SK-N-SH (cell line): Measurements from ENCODE around the gene EPB41L5. TPM values are rescaled to one million over a fixed set of nuclear protein-coding genes. Genes with fewer than 3 reads are reported as not detected.

ENCODE experiments used
- CTCF ChIA-PET: fragments of 300-600, 350-600 bp; formaldehyde crosslinking; extraction: SDS; loops from one replicate; lab custom pipeline; 2021; lab: Yijun Ruan, JAX
- POLR2A ChIA-PET: fragments of 350-600 bp; sonication (Branson Sonifier 250); formaldehyde crosslinking; extraction: SDS; loops from one replicate; lab custom pipeline; 2020; ENCODE audit warnings: antibody characterized with exemption, inconsistent platforms; lab: Yijun Ruan, JAX
- DNase-seq: peaks from one replicate; pipeline ENCODE4 v3.0.0; 2012
- H2AFZ ChIP-seq: fragments of 200-600 bp; sonication (generic); 2 replicates; pipeline ENCODE4 v1.8.1; 2016; ENCODE audit warnings: antibody characterized with exemption, mild to moderate bottlenecking, low read depth
- H3F3A ChIP-seq: fragments of 200-600 bp; sonication (generic); replicated peaks from 2 replicates; pipeline ENCODE3; 2016; ENCODE audit warnings: antibody characterized with exemption, mild to moderate bottlenecking; ENCODE audit not compliant: insufficient read depth
- H3K27ac ChIP-seq, 2 experiments: fragments of 200-500 bp in 1 of 2; fragments of 200-600 bp in 1 of 2; sonication (Bioruptor generic) in 1 of 2; sonication (generic), shearing (Covaris generic) in 1 of 2; 2 replicates each; pipeline versions ENCODE4 v1.5.1 to v1.6.1; 2014 to 2016; ENCODE audit warnings: low read depth in 2 of 2, inconsistent platforms in 1 of 2, low read length in 1 of 2, mild to moderate bottlenecking in 1 of 2, mixed read lengths in 1 of 2
- H3K27me3 ChIP-seq: fragments of 200-600 bp; sonication (generic), shearing (Covaris generic); 2 replicates; pipeline ENCODE4 v1.6.1; 2016; ENCODE audit warnings: mixed run types; ENCODE audit not compliant: insufficient read depth
- H3K36me3 ChIP-seq, 2 experiments: fragments of 200-500 bp in 1 of 2; fragments of 200-600 bp in 1 of 2; sonication (Bioruptor generic) in 1 of 2; sonication (generic) in 1 of 2; replicated peaks in 1 of 2; 2 replicates each; pipeline versions ENCODE3 to v1.5.1; 2014 to 2016; ENCODE audit warnings: low read length in 1 of 2, mild to moderate bottlenecking in 1 of 2; ENCODE audit not compliant: insufficient read depth in 2 of 2, control insufficient read depth in 1 of 2
- H3K4me1 ChIP-seq, 2 experiments: fragments of 200-500 bp in 1 of 2; fragments of 200-600 bp in 1 of 2; sonication (Bioruptor generic) in 1 of 2; sonication (generic), shearing (Covaris generic) in 1 of 2; 2 replicates each; pipeline versions ENCODE4 v1.5.1 to v1.6.1; 2014 to 2016; ENCODE audit warnings: low read depth in 1 of 2, low read length in 1 of 2, mixed run types in 1 of 2; ENCODE audit not compliant: insufficient read depth in 2 of 2, control insufficient read depth in 1 of 2
- H3K4me2 ChIP-seq: fragments of 200-600 bp; sonication (generic), shearing (Covaris generic); 2 replicates; pipeline ENCODE4 v1.6.1; 2017; ENCODE audit warnings: mixed run types
- H3K4me3 ChIP-seq, 2 experiments: fragments of 200-500 bp in 1 of 2; fragments of 200-600 bp in 1 of 2; sonication (Bioruptor generic) in 1 of 2; sonication (generic), shearing (Covaris generic) in 1 of 2; 2 replicates each; pipeline versions ENCODE4 v1.5.1 to v1.8.1; 2014 to 2016; ENCODE audit warnings: low read depth in 2 of 2, inconsistent platforms in 1 of 2, low read length in 1 of 2, mild to moderate bottlenecking in 1 of 2, mixed read lengths in 1 of 2, moderate library complexity in 1 of 2
- H3K79me2 ChIP-seq: fragments of 200-600 bp; sonication (generic); 2 replicates; pipeline ENCODE4 v1.8.1; 2017; ENCODE audit warnings: mild to moderate bottlenecking; ENCODE audit not compliant: insufficient read depth
- H3K9ac ChIP-seq: fragments of 200-600 bp; sonication (generic); 2 replicates; pipeline ENCODE4 v1.6.1; 2017; ENCODE audit warnings: mixed run types
- H3K9me2 ChIP-seq: fragments of 200-600 bp; sonication (generic); 2 replicates; pipeline ENCODE4 v1.6.1; 2017; ENCODE audit warnings: mixed run types
- H3K9me3 ChIP-seq: fragments of 200-600 bp; sonication (generic); 2 replicates; pipeline ENCODE4 v1.6.1; 2017; ENCODE audit warnings: mixed run types, mild to moderate bottlenecking, moderate library complexity
- H4K20me1 ChIP-seq: fragments of 200-600 bp; sonication (generic); 2 replicates; pipeline ENCODE4 v1.6.1; 2017; ENCODE audit warnings: mild to moderate bottlenecking, mixed run types; ENCODE audit not compliant: insufficient read depth
- EP300 ChIP-seq, 2 experiments: IDR thresholded peaks; 2 replicates each; pipeline versions ENCODE4 v1.4.0 to v1.6.1; 2012; ENCODE audit warnings: borderline replicate concordance in 1 of 2, low read depth in 1 of 2, low read length in 1 of 2
- FOSL2 ChIP-seq: IDR thresholded peaks from 2 replicates; pipeline ENCODE4 v1.4.0; 2012; ENCODE audit warnings: low read depth, mild to moderate bottlenecking, moderate library complexity, borderline replicate concordance
- FOXJ3 ChIP-seq: sonication (generic); formaldehyde crosslinking; IDR thresholded peaks from 2 replicates; pipeline ENCODE4 v1.5.1; 2020; ENCODE audit warnings: mild to moderate bottlenecking, missing genetic modification reagents
- FOXM1 ChIP-seq: IDR thresholded peaks from 2 replicates; pipeline ENCODE4 v1.4.0; 2012; ENCODE audit warnings: low read depth, mild to moderate bottlenecking
- GATA2 ChIP-seq: sonication (generic); formaldehyde crosslinking; IDR thresholded peaks from 2 replicates; pipeline ENCODE4 v1.5.0; 2020; ENCODE audit warnings: mild to moderate bottlenecking, missing genetic modification reagents
- JUND ChIP-seq: IDR thresholded peaks from 2 replicates; pipeline ENCODE4 v1.4.0; 2012
- MEF2A ChIP-seq: IDR thresholded peaks from 2 replicates; pipeline ENCODE4 v1.4.0; 2012; ENCODE audit warnings: low read depth, borderline replicate concordance
- MXI1 ChIP-seq: IDR thresholded peaks from 2 replicates; pipeline ENCODE4 v1.6.1; 2012; ENCODE audit warnings: mild to moderate bottlenecking, low read depth, low read length, improper control_type of control experiment
- NFIC ChIP-seq: IDR thresholded peaks from 2 replicates; pipeline ENCODE4 v1.4.0; 2012; ENCODE audit warnings: borderline replicate concordance
- NRF1 ChIP-seq: IDR thresholded peaks from 2 replicates; pipeline ENCODE4 v1.6.1; 2012; ENCODE audit warnings: low read depth, mild to moderate bottlenecking, low read length
- POLR2AphosphoS5 ChIP-seq: IDR thresholded peaks from 2 replicates; pipeline ENCODE4 v1.6.1; 2012; ENCODE audit warnings: low read depth, low read length
- RCOR1 ChIP-seq: fragments of 150-350 bp; IDR thresholded peaks from 2 replicates; pipeline ENCODE4 v1.6.1; 2017; ENCODE audit warnings: antibody characterized with exemption, low read length
- RFX5 ChIP-seq: IDR thresholded peaks from 2 replicates; pipeline ENCODE4 v1.6.1; 2012; ENCODE audit warnings: mild to moderate bottlenecking, improper control_type of control experiment, low read length
- SIN3A ChIP-seq: IDR thresholded peaks from 2 replicates; pipeline ENCODE4 v1.6.1; 2012; ENCODE audit warnings: low read depth, mild to moderate bottlenecking, low read length, moderate library complexity, borderline replicate concordance
- SMC3 ChIP-seq: IDR thresholded peaks from 2 replicates; pipeline ENCODE4 v1.6.1; 2012; ENCODE audit warnings: low read depth, low read length, improper control_type of control experiment
- TAF1 ChIP-seq: IDR thresholded peaks from 2 replicates; pipeline ENCODE4 v1.6.1; 2012; ENCODE audit warnings: low read depth, mild to moderate bottlenecking, low read length, moderate library complexity, borderline replicate concordance
- TEAD4 ChIP-seq: IDR thresholded peaks from 2 replicates; pipeline ENCODE4 v1.4.0; 2012; ENCODE audit warnings: mild to moderate bottlenecking, borderline replicate concordance; ENCODE audit not compliant: insufficient read depth
- YY1 ChIP-seq: IDR thresholded peaks from 2 replicates; pipeline ENCODE4 v1.4.0; 2012; ENCODE audit warnings: low read depth, mild to moderate bottlenecking
- WGBS: methylation state at CpG from one replicate; pipeline ENCODE4 v1.1.6; 2017; ENCODE audit warnings: low lambda C conversion rate; 5-methylcytosine and 5-hydroxymethylcytosine counted together
- polyA plus RNA-seq, 3 experiments: library from polyadenylated mRNA; depleted of rRNA; stranded (reverse); fragments of >200 nt; gene quantifications; 2 replicates each; pipeline ENCODE4 v1.2.3, GENCODE V29; 2012
- TF ChIP-seq, protein P1 (sequence below): fragments of 200-600 bp; sonication (generic); IDR thresholded peaks from 2 replicates; pipeline ENCODE4 v1.6.1; 2017; ENCODE audit warnings: antibody characterized with exemption, mild to moderate bottlenecking, moderate library complexity
- TF ChIP-seq, protein P2 (sequence below): IDR thresholded peaks from 2 replicates; pipeline ENCODE4 v1.4.0; 2012; ENCODE audit warnings: low read depth
- TF ChIP-seq, protein P3 (sequence below): fragments of 150-350 bp; IDR thresholded peaks from 2 replicates; pipeline ENCODE4 v1.6.1; 2017; ENCODE audit warnings: antibody characterized with exemption, low read length, low read depth, borderline replicate concordance

Gene EPB41L5
- polyA plus RNA-seq, 1 of the 3 experiments (the other 2 are of a cell fraction), result 5.3 TPM

DNA sequence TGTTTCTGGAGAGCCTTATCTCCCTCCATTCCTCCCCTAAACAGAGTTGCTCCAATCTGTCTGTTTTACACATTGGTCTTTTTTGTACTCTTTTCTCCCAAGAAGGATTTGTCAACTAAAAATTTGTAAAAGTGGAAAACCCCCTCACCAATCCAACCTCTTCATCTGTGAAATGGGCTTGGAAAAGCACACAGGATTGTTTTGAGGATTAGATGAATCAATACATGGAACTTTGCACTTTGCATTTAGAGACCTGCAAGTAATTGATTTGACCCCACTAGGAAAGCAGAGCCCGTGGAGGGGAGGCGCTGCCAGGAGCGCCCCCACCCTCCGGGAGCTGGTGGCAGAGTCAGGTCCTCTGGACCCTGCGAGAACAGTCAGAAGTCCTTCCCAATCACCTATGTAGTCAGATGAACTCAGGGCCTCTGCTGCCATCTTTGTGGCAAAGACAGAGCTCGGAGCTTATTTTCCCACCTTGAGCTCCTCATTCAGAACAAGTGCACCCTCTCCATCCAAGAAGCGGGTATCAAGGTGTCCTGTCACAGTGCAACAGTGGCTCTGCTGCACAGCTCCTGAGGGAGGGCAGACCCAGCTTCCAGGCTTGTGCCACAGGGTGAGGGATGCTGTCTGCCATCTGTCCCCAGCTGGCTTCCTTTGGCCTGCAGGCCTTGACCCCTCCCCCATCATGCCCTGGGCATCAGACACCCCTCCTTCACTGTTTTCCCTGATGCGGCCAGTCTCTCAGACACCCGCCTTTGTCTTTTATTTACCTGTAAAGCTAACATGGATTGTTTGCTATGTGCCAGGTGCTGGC lies 212.1 kb downstream of the EPB41L5 start:
- Histone ChIP-seq H3K79me2 (peaks cover 23% of the 10 kb centered on the region), H3K4me2 (no peak overlapping the region), H3K4me3 (no peak overlapping the region), H3K4me1 (peaks cover 23 to 33% of the 10 kb centered on the region in 2 experiments; a peak in 3 of 4 replicates), H3K36me3 (peaks cover 5 to 20% of the 10 kb centered on the region in 2 experiments)
- no peak for DNase-seq
- CTCF ChIA-PET, result interaction anchor here (1.0 to 1.1 kb wide), 3 partner anchors 88 to 472 kb away, joined by 3 to 7 read pairs (median 5); no protein-coding TSS in a partner anchor
- no peak for TF ChIP-seq RCOR1
- no peak for TF ChIP-seq EP300 (IDR thresholded peaks at IDR 0.05; ENCODE audit: borderline replicate concordance in 1 of 2, low read depth in 1 of 2, low read length in 1 of 2)
- no peak for TF ChIP-seq NRF1
- TF ChIP-seq FOXM1, result no peak
- no peak for TF ChIP-seq FOXJ3 (CRISPR knock-in tag)
- no peak for TF ChIP-seq SMC3
- no peak for TF ChIP-seq YY1
- no peak for TF ChIP-seq JUND
- no peak for TF ChIP-seq NFIC
- TF ChIP-seq GATA2, result no peak
- no peak for TF ChIP-seq TEAD4
- TF ChIP-seq, all 33 proteins: peak for 0
- Histone ChIP-seq H3K27ac (no peak overlapping the region), H2AFZ (no peak overlapping the region), H3K9ac (no peak overlapping the region), H3F3A (no peaks in the 10 kb centered on the region), H4K20me1 (no peaks in the 10 kb centered on the region), H3K9me3 (no peaks in the 10 kb centered on the region), H3K27me3 (no peaks in the 10 kb centered on the region), H3K9me2 (no peaks in the 10 kb centered on the region)
- POLR2A ChIA-PET, result no interaction called here
- 97% methylated on average over 5 of the region's 9 CpGs for WGBS

DNA sequence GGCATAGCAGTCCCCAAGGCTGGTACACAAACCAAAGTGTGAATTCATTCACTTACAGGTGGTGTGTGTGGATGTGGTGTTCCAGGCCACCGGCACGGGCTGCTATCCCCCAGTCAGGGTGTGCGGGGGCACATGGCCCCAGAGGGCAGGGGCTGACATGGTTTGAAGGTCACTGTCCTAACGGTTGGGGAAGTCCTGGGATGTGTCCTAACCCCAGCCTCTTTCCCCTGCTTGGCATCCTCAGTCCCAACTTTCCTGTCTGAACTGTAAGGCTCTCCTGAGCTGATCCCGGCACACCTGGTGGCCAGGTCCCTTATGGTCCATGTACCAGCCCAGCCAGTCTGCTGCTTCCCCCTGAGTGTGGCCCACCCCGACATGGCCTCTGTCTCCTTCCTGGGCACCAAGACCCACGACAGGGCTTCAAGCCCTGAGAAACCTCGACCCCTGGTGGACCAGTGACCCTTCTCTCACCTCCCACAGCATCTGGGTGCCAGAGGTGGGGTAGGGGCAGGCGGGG lies 212.7 kb downstream of the EPB41L5 start:
- Histone ChIP-seq H2AFZ (no peak overlapping the region), H3K4me1 (peaks cover 23 to 33% of the 10 kb centered on the region in 2 experiments; a peak in 3 of 4 replicates)
- CTCF ChIA-PET, result interaction anchor here (1.0 to 1.1 kb wide), 3 partner anchors 87 to 473 kb away, joined by 3 to 7 read pairs (median 5); no protein-coding TSS in a partner anchor
- TF ChIP-seq JUND, result no peak
- TF ChIP-seq NRF1, result no peak
- TF ChIP-seq MEF2A, result no peak
- TF ChIP-seq, protein P1, sequence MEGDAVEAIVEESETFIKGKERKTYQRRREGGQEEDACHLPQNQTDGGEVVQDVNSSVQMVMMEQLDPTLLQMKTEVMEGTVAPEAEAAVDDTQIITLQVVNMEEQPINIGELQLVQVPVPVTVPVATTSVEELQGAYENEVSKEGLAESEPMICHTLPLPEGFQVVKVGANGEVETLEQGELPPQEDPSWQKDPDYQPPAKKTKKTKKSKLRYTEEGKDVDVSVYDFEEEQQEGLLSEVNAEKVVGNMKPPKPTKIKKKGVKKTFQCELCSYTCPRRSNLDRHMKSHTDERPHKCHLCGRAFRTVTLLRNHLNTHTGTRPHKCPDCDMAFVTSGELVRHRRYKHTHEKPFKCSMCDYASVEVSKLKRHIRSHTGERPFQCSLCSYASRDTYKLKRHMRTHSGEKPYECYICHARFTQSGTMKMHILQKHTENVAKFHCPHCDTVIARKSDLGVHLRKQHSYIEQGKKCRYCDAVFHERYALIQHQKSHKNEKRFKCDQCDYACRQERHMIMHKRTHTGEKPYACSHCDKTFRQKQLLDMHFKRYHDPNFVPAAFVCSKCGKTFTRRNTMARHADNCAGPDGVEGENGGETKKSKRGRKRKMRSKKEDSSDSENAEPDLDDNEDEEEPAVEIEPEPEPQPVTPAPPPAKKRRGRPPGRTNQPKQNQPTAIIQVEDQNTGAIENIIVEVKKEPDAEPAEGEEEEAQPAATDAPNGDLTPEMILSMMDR, result no peak
- TF ChIP-seq, protein P2, sequence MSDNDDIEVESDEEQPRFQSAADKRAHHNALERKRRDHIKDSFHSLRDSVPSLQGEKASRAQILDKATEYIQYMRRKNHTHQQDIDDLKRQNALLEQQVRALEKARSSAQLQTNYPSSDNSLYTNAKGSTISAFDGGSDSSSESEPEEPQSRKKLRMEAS, result no peak
- TF ChIP-seq FOSL2, result no peak
- TF ChIP-seq TAF1, result no peak
- TF ChIP-seq SMC3, result no peak
- no peak for TF ChIP-seq FOXM1
- TF ChIP-seq SIN3A, result no peak
- no peak for TF ChIP-seq MXI1
- no peak for TF ChIP-seq POLR2AphosphoS5
- TF ChIP-seq, protein P3, sequence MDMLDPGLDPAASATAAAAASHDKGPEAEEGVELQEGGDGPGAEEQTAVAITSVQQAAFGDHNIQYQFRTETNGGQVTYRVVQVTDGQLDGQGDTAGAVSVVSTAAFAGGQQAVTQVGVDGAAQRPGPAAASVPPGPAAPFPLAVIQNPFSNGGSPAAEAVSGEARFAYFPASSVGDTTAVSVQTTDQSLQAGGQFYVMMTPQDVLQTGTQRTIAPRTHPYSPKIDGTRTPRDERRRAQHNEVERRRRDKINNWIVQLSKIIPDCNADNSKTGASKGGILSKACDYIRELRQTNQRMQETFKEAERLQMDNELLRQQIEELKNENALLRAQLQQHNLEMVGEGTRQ, result no peak
- no peak for TF ChIP-seq NFIC
- no peak for TF ChIP-seq RFX5

More for the DNA sequence above, 212.7 kb downstream of the EPB41L5 start:
- no peaks in the 10 kb centered on the region for H3F3A ChIP-seq
- H3K4me2 ChIP-seq, result no peak overlapping the region
- DNase-seq, result no peak
- no peaks in the 10 kb centered on the region for H3K9me2 ChIP-seq
- H3K9ac ChIP-seq, result no peak overlapping the region
- peaks cover 5 to 16% of the 10 kb centered on the region in 2 experiments for H3K36me3 ChIP-seq
- 96% methylated on average over 5 of the region's 9 CpGs for WGBS
- H4K20me1 ChIP-seq, result no peaks in the 10 kb centered on the region
- H3K27ac ChIP-seq, result no peak overlapping the region
- POLR2A ChIA-PET, result no interaction called here
- no peaks in the 10 kb centered on the region for H3K9me3 ChIP-seq
- H3K4me3 ChIP-seq, result no peak overlapping the region
- H3K79me2 ChIP-seq, result peaks cover 22% of the 10 kb centered on the region
- no peaks in the 10 kb centered on the region for H3K27me3 ChIP-seq
